ENCODE data around the gene AP1M1.

AP1M1 gene

GRCh38 chr19:16185123-16185767, 12.5 kb upstream of the AP1M1 start, which contains the start of gene FAM32A:
FAM32A (plus strand) TSS chr19:16185410; CDS start chr19:16185443, 33 bp downstream.
- peak; percentile 84 to 99 (median 96) for DNase-seq

DNA sequence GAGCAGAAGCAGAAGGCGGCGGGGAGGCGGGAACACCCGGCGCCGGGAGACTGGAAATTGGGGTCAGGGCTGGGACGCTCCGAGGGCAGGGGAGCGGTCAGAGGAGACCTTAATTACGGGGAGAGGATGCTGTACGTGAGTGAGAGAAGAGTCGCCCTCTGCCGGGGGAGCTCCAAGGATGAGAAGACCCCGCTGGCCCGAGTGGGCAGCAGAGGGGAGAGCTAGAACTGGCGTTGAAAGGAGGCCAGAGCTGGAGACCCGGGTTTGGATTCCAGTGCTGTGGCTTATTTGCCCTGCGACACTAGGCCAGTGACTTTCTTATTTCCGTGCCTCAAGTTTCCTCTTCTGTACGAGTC, 12.0 kb upstream of the AP1M1 start:
- DNase-seq: peak in 14 of 58 donors; percentile 7 to 54 (median 26)

DNA sequence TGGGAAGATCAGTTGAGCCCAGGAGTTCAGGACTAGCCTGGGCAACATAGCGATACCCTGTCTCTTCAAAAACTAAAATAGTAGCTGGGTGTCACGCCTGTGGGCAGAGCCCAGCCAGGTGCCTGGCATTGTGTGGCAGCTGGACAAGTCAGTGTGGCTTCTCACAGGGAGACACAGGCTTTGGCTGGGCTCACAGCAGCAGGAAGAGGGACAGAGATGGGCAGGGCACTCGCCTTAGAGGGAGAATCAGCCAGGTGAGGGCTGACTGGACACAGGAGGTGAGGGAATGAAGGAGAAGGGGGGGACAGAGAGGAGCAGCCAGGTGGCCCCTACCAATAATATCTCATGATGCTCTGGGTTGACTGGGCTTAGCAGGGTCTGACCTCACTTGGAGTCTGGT, 9.2 kb upstream of the AP1M1 start:
- no peak for DNase-seq

GRCh38 chr19:16190198-16190597, 7.5 kb upstream of the AP1M1 start:
- DNase-seq: no peak

GRCh38 chr19:16190736-16191135, 7.0 kb upstream of the AP1M1 start:
- DNase-seq: no peak

GRCh38 chr19:16191216-16191908, 6.3 kb upstream of the AP1M1 start:
- DNase-seq: no peak

DNA sequence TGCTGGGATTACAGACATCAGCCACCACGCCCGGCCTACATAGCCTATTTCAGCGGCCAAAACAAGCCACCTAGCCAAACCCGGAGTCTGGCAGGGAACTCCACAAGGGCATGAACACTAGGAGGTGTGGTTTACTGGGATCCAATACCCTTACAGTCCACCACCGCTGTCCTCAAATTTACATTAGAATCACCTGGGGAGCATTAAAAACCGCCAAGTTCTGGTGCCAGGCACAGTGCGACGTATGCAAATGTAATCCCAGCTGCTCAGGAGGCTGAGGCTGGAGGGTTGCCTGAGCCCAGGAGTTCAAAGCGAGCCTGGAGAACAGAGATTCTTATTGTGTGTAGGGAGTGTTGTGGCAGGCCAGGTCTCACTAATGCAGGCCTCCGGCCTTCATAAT, 4.2 kb upstream of the AP1M1 start:
- DNase-seq: no peak

GRCh38 chr19:16197188-16197621, 506 bp upstream of the AP1M1 start:
- no peak for DNase-seq

DNA sequence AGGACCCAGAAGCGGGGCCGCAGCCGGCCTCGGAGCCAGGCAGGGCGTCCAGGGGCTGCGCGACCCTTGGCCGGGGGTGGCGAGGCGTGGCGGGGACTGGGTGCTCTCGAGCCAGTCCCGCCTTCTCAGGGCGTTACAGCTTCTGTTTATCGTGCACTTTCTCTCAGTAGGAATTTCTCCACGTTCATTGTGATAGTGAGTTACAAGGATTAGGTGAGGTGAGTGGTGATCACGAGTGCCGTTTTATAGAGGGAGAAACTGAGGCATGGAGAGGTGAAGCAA, 600 bp downstream of the AP1M1 start:
- no peak for DNase-seq

- no peak for DNase-seq
Measured at GRCh38 chr19:16199275-16199932, 1.7 kb downstream of the AP1M1 start.

- no peak for DNase-seq
Measured at GRCh38 chr19:16200038-16201010, 2.6 kb downstream of the AP1M1 start.

- no peak for DNase-seq
Measured at GRCh38 chr19:16201011-16201391, 3.3 kb downstream of the AP1M1 start.

DNA sequence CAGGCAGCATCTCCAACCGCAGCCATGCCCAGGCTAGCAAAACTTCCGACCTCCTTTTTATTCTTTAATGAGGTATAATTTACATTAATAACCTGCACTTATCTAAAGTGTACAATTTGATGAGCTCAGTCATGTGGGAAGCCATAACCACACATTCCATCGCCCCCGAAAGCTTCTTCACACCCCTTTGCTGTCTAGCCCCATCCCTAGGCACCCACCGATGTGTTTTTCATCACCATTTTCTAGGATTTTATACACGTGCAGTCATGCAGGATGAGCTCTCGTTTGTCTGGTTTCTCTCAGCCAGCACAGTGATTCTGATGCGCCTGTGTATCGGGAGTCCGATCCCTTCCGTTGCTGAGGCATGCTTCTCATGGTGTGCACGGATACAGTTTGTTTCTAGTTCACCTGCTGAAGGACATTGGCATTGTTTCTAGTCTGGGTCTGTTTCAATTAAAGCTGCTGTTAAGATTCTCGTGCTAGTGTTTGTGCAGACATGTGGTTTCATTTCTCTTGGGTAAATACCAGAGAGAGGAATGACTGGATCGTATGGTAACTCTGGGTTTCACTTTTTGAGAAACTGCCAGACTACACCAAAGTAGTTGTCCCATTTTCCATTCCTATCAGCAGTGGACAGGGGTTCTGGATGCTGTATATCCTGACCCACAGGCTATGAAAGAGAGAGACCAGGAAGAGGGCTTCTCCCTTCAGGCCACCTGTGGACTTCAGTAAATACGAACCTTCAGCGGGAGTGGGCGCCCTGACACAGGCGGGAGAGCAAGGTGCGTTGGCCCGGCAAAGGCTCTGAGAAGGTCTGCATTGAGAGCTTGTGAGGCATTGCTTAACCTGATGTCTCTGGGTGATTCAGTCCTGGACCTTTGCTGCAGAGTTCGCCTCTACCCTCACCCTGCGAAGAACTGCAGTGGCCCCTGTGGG, 4.9 kb downstream of the AP1M1 start:
- DNase-seq: peak in 1 of 58 donors; percentile 24

GRCh38 chr19:16203256-16204004, 5.7 kb downstream of the AP1M1 start:
- no peak for DNase-seq

DNA sequence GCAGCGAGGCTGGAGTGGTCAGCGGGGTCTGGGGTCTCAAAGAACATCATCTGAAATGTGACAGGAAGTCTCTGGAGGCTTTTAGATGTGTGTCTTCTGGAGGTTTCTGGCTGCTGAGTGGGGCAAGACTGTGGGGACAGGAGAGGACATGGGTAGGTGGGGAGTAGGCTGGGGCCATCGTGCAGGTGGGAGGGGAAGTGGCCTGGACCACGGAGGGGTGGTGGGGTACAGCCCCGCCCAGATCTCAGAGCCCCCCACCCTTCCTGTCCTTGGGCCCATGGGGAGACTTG, 6.2 kb downstream of the AP1M1 start:
- DNase-seq: no peak

DNA sequence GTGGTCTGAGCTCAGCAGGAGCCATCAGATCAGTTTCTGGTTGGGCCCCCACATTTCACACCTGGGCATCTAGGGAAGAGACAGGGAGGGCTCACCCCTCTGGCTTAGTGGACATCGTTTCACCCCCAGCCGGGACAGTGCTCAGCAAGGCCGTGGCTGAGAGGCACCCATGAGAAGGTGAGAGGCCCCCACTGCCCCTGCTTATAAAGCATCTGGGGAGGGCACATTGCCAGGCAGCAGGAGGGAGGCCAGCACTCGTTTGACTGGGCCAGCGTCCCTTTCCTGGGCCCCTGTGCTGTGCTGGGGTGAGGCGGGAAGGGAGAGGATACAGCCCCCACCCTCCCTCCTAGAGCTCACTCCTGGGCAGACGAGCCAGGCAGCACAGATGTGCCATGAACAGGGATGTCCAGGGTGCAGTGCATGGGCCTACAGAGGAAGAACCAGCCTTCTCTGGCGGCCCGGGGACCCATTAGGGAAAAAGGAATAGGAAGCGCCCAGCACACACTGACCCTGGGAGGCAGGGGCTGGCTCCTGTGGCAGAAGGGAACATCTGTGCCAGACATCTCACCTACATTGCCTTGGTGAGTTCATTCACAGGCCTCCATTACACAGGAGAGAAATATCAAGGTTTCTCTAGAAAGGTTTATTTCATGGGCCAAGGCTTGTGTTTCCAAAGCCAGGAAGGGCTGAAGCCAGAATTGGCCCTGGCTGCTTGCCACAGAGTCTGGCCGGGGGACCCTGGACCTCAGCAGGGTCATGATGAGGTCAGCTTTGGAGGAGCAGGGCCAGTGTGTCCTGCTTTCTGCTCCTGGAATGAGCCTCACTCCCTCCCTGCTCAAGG, 7.7 kb downstream of the AP1M1 start:
- no peak for DNase-seq

DNA sequence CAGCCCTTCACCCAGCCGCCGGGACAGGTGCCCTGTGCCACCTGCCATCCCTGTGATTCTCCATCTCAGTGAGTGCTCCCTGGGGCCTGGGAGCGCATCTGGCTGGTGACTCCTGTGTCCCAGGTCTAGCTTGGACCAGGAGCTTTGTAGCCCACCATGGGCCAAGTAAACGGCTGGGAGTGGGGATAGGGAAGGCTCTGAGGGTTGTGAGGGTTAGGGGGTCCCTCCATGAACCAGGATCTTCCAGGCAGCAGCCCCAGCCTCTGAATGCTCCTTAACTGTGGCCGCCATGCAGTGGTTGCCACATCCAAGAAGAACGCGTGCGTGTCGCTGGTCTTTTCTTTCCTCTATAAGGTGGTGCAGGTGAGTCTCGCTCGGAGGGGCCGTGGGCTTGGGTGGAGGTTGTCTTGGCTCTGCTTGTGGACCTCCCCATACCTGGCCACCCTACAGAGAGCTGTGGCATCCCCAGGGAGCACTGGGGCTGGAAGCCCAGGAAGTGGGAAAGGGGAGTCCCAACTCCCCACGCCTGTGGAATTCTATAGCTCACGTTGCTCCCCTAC, 8.4 kb downstream of the AP1M1 start:
- no peak for DNase-seq

DNA sequence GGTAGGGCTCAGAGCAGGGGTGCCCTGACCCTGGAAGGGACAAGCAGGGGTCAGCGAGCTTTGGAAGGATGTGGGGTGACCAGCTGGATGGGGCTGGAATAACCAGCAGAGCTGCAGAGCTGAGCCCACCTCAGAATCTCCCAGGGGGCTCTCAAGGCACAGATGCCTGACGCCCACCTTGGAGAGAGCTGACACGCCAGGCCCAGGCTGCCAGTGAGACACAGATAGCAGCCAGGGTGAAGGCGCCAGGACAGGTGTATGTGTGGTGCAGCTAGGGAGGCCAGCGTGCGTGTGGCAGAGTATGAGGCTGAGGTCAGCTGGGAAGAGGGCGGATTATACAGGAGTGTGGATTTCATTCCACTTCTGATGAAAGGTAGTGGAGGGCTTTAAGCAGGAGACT, 8.9 kb downstream of the AP1M1 start:
- no peak for DNase-seq

DNA sequence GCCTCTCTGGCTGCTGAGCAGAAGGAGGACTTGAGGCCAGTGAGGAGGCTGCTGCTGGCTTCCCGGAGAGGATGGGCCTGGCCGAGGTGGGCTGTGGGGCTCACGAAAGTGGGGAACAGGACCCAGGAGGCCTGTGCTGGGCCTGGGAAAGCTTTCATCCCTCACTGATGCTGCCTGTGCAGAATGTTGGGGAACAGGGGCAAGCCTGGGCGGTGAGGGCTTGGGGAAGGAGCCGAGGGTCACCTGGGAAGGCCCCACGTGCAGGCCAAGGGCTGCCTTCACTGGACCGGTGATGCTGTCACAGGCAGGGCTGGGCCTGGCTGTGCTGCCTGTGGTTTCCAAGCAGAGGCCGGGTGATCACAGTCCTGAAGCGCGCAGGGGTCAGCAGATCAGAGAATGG, 9.4 kb downstream of the AP1M1 start:
- DNase-seq: no peak
